Spinal cord (tissue), 10 donors: ENCODE results near the gene MEAK7. TPM values are rescaled to one million over a fixed set of nuclear protein-coding genes. Genes with fewer than 3 reads are reported as not detected.
A peak's percentile ranks its signal among the peaks of the same experiment; 100 is the strongest.

Experiments used
- DNase-seq, 6 donors: peaks; one replicate each; pipeline versions ENCODE4 v3.0.0 to v3.0.0-alpha.2; 2013 to 2015; ENCODE audit warnings: low spot score in 6 of 6, low read depth in 4 of 6
- H3K27ac ChIP-seq: one replicate; pipeline ENCODE4 v1.5.1; 2013; ENCODE audit warnings: low read depth, low read length, control low read depth
- H3K27me3 ChIP-seq: one replicate; pipeline ENCODE4 v1.6.1; 2013; ENCODE audit warnings: low read length; ENCODE audit not compliant: control insufficient read depth, insufficient read depth
- H3K36me3 ChIP-seq: one replicate; pipeline ENCODE4 v1.6.1; 2013; ENCODE audit warnings: low read length; ENCODE audit not compliant: control insufficient read depth, insufficient read depth
- H3K4me1 ChIP-seq: one replicate; pipeline ENCODE4 v1.6.1; 2013; ENCODE audit warnings: low read length; ENCODE audit not compliant: control insufficient read depth, insufficient read depth
- H3K4me3 ChIP-seq: one replicate; pipeline ENCODE4 v1.5.1; 2013; ENCODE audit warnings: low read depth, low read length, control low read depth
- H3K9me3 ChIP-seq: one replicate; pipeline ENCODE4 v1.6.1; 2013; ENCODE audit warnings: low read length; ENCODE audit not compliant: control insufficient read depth, insufficient read depth
- WGBS: methylation state at CpG from one replicate; pipeline ENCODE4 v1.1.5; 2013; ENCODE audit warnings: missing lambda C conversion rate; ENCODE audit not compliant: insufficient coverage; 5-methylcytosine and 5-hydroxymethylcytosine counted together
- polyA plus RNA-seq, 2 donors: library from polyadenylated mRNA; unstranded; fragments of 120-200 nt; gene quantifications; one replicate each; pipeline ENCODE4 v1.2.1, GENCODE V29; 2013; ENCODE audit not compliant: insufficient read length in 2 of 2
- total RNA-seq, 2 donors: library from RNA; depleted of rRNA in 1 of 2; stranded (reverse); fragments of 120-200 nt in 1 of 2; fragments of >200 nt in 1 of 2; gene quantifications; one replicate each; pipeline versions ENCODE4 v1.2.3 to v1.2.4, GENCODE V29; 2013 to 2014
- donor health status: healthy.

Gene MEAK7
- total and polyA plus RNA-seq, 4 donors = 9.2 to 14.3 (median 12.3) TPM

GRCh38 chr16:84535851-84536250 lies 31.4 kb upstream of the MEAK7 start:
- Histone ChIP-seq H3K4me3 (no peak overlapping the region), H3K27ac (no peak overlapping the region), H3K4me1 (peaks cover 51% of the 10 kb centered on the region), H3K36me3 (no peaks in the 10 kb centered on the region), H3K9me3 (no peaks in the 10 kb centered on the region), H3K27me3 (no peaks in the 10 kb centered on the region)
- no peak for DNase-seq
- 75% methylated on average over 9 of the region's 9 CpGs for WGBS

GRCh38 chr16:84535408-84535807 lies 30.9 kb upstream of the MEAK7 start:
- no peak overlapping the region for H3K4me3 ChIP-seq
- 20% methylated on average over 2 of the region's 6 CpGs for WGBS
- no peaks in the 10 kb centered on the region for H3K9me3 ChIP-seq
- peaks cover 52% of the 10 kb centered on the region for H3K4me1 ChIP-seq
- peak in 1 of 6 donors; percentile 31 for DNase-seq
- no peak overlapping the region for H3K27ac ChIP-seq
- no peaks in the 10 kb centered on the region for H3K27me3 ChIP-seq
- H3K36me3 ChIP-seq = no peaks in the 10 kb centered on the region

GRCh38 chr16:84534815-84535214 lies 30.4 kb upstream of the MEAK7 start:
- H3K27ac ChIP-seq = no peak overlapping the region
- H3K4me1 ChIP-seq = peaks cover 49% of the 10 kb centered on the region
- WGBS = 70% methylated on average over 5 of the region's 5 CpGs
- no peaks in the 10 kb centered on the region for H3K36me3 ChIP-seq
- H3K4me3 ChIP-seq = no peak overlapping the region
- H3K9me3 ChIP-seq = peaks cover 1% of the 10 kb centered on the region
- no peak for DNase-seq
- no peaks in the 10 kb centered on the region for H3K27me3 ChIP-seq

- DNase-seq = no peak
- 73% methylated on average over 9 of the region's 11 CpGs for WGBS
- peaks cover 3% of the 10 kb centered on the region for H3K9me3 ChIP-seq
- H3K27ac ChIP-seq = peak overlapping the region; percentile 88
- peaks cover 45% of the 10 kb centered on the region for H3K4me1 ChIP-seq
- H3K27me3 ChIP-seq = no peaks in the 10 kb centered on the region
- no peaks in the 10 kb centered on the region for H3K36me3 ChIP-seq
- H3K4me3 ChIP-seq = no peak overlapping the region
Observed at GRCh38 chr16:84532855-84533486, 28.5 kb upstream of the MEAK7 start.

- peak in 2 of 6 donors; percentile 42 to 76 for DNase-seq
- 39% methylated on average over 10 of the region's 10 CpGs for WGBS
- H3K4me3 ChIP-seq = no peak overlapping the region
Observed at GRCh38 chr16:84532291-84532724, 27.8 kb upstream of the MEAK7 start.

GRCh38 chr16:84531671-84532111 lies 27.2 kb upstream of the MEAK7 start:
- no peaks in the 10 kb centered on the region for H3K36me3 ChIP-seq
- peaks cover 3% of the 10 kb centered on the region for H3K9me3 ChIP-seq
- H3K27ac ChIP-seq = peak overlapping the region; percentile 88
- no peak overlapping the region for H3K4me3 ChIP-seq
- peak in 2 of 6 donors; percentile 30 to 42 for DNase-seq
- no peaks in the 10 kb centered on the region for H3K27me3 ChIP-seq
- H3K4me1 ChIP-seq = peaks cover 47% of the 10 kb centered on the region
- 78% methylated on average over 9 of the region's 9 CpGs for WGBS

More at GRCh38 chr16:84532291-84532724, 27.8 kb upstream of the MEAK7 start:
- peaks cover 46% of the 10 kb centered on the region for H3K4me1 ChIP-seq
- H3K36me3 ChIP-seq = no peaks in the 10 kb centered on the region
- H3K9me3 ChIP-seq = peaks cover 3% of the 10 kb centered on the region
- peak overlapping the region; percentile 88 for H3K27ac ChIP-seq
- H3K27me3 ChIP-seq = no peaks in the 10 kb centered on the region

GRCh38 chr16:84530590-84530989 lies 26.1 kb upstream of the MEAK7 start:
- Histone ChIP-seq H3K27me3 (no peaks in the 10 kb centered on the region), H3K4me1 (peaks cover 47% of the 10 kb centered on the region), H3K9me3 (peaks cover 3% of the 10 kb centered on the region), H3K36me3 (no peaks in the 10 kb centered on the region), H3K27ac (no peak overlapping the region), H3K4me3 (no peak overlapping the region)
- WGBS = 91% methylated on average over 4 of the region's 5 CpGs
- no peak for DNase-seq

GRCh38 chr16:84529607-84530006 lies 25.1 kb upstream of the MEAK7 start:
- 100% methylated on average over 2 of the region's 3 CpGs for WGBS
- Histone ChIP-seq H3K27ac (no peak overlapping the region), H3K4me3 (no peak overlapping the region), H3K9me3 (peaks cover 3% of the 10 kb centered on the region), H3K27me3 (no peaks in the 10 kb centered on the region), H3K4me1 (peaks cover 50% of the 10 kb centered on the region), H3K36me3 (no peaks in the 10 kb centered on the region)
- no peak for DNase-seq

GRCh38 chr16:84528322-84528721 lies 23.9 kb upstream of the MEAK7 start:
- peaks cover 3% of the 10 kb centered on the region for H3K9me3 ChIP-seq
- no peak overlapping the region for H3K27ac ChIP-seq
- no peaks in the 10 kb centered on the region for H3K36me3 ChIP-seq
- no peaks in the 10 kb centered on the region for H3K27me3 ChIP-seq
- peaks cover 60% of the 10 kb centered on the region for H3K4me1 ChIP-seq
- 50% methylated on average over 1 of the region's 6 CpGs for WGBS
- no peak overlapping the region for H3K4me3 ChIP-seq
- DNase-seq = no peak
